Astrocyte of the cerebellum (primary cell): Measurements from ENCODE around the gene TRIM36.
A peak's percentile ranks its signal among the peaks of the same experiment; 100 is the strongest.

Experiments
- DNase-seq: peaks from one replicate; pipeline ENCODE4 v3.0.0-alpha.2; 2011; ENCODE audit warnings: low read depth
- H3K4me3 ChIP-seq: 2 replicates; pipeline ENCODE4 v1.5.1; 2011; ENCODE audit warnings: mild to moderate bottlenecking, low read depth, low read length, moderate library complexity
- CTCF ChIP-seq: IDR thresholded peaks from 2 replicates; pipeline ENCODE4 v1.5.1; 2012; ENCODE audit warnings: low read length, low read depth, moderate library complexity, mild to moderate bottlenecking; ENCODE audit errors: missing control alignments
- in situ Hi-C: cut with HindIII; loops from 2 replicates; pipeline ENCODE4 v1.10.0; 2017; ENCODE audit warnings: low sequenced_read_pairs

TRIM36 gene

GRCh38 chr5:115109840-115110239 is 59.9 kb downstream of the TRIM36 start:
- DNase-seq, result no peak
- no peak for TF ChIP-seq CTCF
- no peak overlapping the region for H3K4me3 ChIP-seq
- in situ Hi-C loops, result no loop called here

- DNase-seq, result no peak
- H3K4me3 ChIP-seq, result no peak overlapping the region
- in situ Hi-C loops, result no loop called here
- TF ChIP-seq CTCF, result no peak
These were observed 60.4 kb downstream of the TRIM36 start for GRCh38 chr5:115109356-115109755.

GRCh38 chr5:115100319-115100955 is 69.3 kb downstream of the TRIM36 start:
- no peak for TF ChIP-seq CTCF
- H3K4me3 ChIP-seq, result no peak overlapping the region
- in situ Hi-C loops, result no loop called here
- DNase-seq, result no peak

- DNase-seq, result peak; percentile 34
- TF ChIP-seq CTCF, result peak; percentile 80
- no peak overlapping the region for H3K4me3 ChIP-seq
- in situ Hi-C loops, result loop anchor here (10.0 kb wide), 1 partner anchor 137 kb away; no protein-coding TSS in a partner anchor
These were observed 71.5 kb downstream of the TRIM36 start for GRCh38 chr5:115098041-115098702.

GRCh38 chr5:115097236-115097635 is 72.5 kb downstream of the TRIM36 start:
- H3K4me3 ChIP-seq, result no peak overlapping the region
- TF ChIP-seq CTCF, result no peak
- in situ Hi-C loops, result loop anchor here (10.0 kb wide), 1 partner anchor 138 kb away; no protein-coding TSS in a partner anchor
- DNase-seq, result no peak

GRCh38 chr5:115096034-115096769 is 73.5 kb downstream of the TRIM36 start:
- DNase-seq, result no peak
- in situ Hi-C loops, result loop anchor here (10.0 kb wide), 1 partner anchor 139 kb away; no protein-coding TSS in a partner anchor
- no peak overlapping the region for H3K4me3 ChIP-seq

More at GRCh38 chr5:115096034-115096769, 73.5 kb downstream of the TRIM36 start:
- TF ChIP-seq CTCF, result no peak
